HEK293T (cell line): ENCODE measurements around the gene PDE6C.

Source experiments
- ARNT ChIP-seq: fragments of 450-650 bp; IDR thresholded peaks from 2 replicates; pipeline ENCODE4 v1.6.1; 2017; ENCODE audit warnings: mild to moderate bottlenecking
- BHLHE40 ChIP-seq: fragments of 450-650 bp; IDR thresholded peaks from 2 replicates; pipeline ENCODE4 v1.6.1; 2016; ENCODE audit warnings: mild to moderate bottlenecking, moderate library complexity, borderline replicate concordance
- CTBP1 ChIP-seq: fragments of 450-650 bp; IDR thresholded peaks from 2 replicates; pipeline ENCODE4 v1.6.1; 2016; ENCODE audit warnings: borderline replicate concordance
- ELF4 ChIP-seq: fragments of 450-650 bp; IDR thresholded peaks from 2 replicates; pipeline ENCODE4 v1.6.1; 2017; ENCODE audit warnings: antibody characterized with exemption
- FOXA1 ChIP-seq: fragments of 450-650 bp; IDR thresholded peaks from 2 replicates; pipeline ENCODE4 v1.6.1; 2016; ENCODE audit warnings: mild to moderate bottlenecking
- FOXK2 ChIP-seq: fragments of 450-650 bp; IDR thresholded peaks from 2 replicates; pipeline ENCODE4 v1.6.1; 2016; ENCODE audit warnings: mild to moderate bottlenecking
- FOXM1 ChIP-seq: fragments of 450-650 bp; IDR thresholded peaks from 2 replicates; pipeline ENCODE4 v1.6.1; 2017; ENCODE audit warnings: mild to moderate bottlenecking, borderline replicate concordance
- HDGF ChIP-seq: fragments of 450-650 bp; IDR thresholded peaks from 2 replicates; pipeline ENCODE4 v1.6.1; 2017; ENCODE audit warnings: antibody characterized with exemption, borderline replicate concordance
- L3MBTL2 ChIP-seq: fragments of 450-650 bp; conservative IDR thresholded peaks from 2 replicates; pipeline ENCODE4 v1.6.1; 2016; ENCODE audit warnings: mild to moderate bottlenecking
- NFRKB ChIP-seq: fragments of 450-650 bp; IDR thresholded peaks from 2 replicates; pipeline ENCODE4 v1.6.1; 2016; ENCODE audit warnings: mild to moderate bottlenecking, moderate library complexity
- SP1 ChIP-seq: fragments of 450-650 bp; IDR thresholded peaks from 2 replicates; pipeline ENCODE4 v1.6.1; 2017
- SUZ12 ChIP-seq: fragments of 450-650 bp; IDR thresholded peaks from 2 replicates; pipeline ENCODE4 v1.6.1; 2016; ENCODE audit warnings: mild to moderate bottlenecking
- TARDBP ChIP-seq: fragments of 450-650 bp; IDR thresholded peaks from 2 replicates; pipeline ENCODE4 v1.6.1; 2016
- ZNF384 ChIP-seq: fragments of 450-650 bp; IDR thresholded peaks from 2 replicates; pipeline ENCODE4 v1.6.1; 2016

GRCh38 chr10:93656155-93656554, 43.8 kb downstream of the PDE6C start:
- TF ChIP-seq FOXM1 (no peak), SUZ12 (no peak), ZNF384 (no peak), SP1 (no peak), HDGF (no peak), BHLHE40 (no peak), ELF4 (no peak), FOXK2 (no peak), FOXA1 (no peak), NFRKB (no peak), CTBP1 (no peak), TARDBP (no peak), L3MBTL2 (no peak), ARNT (no peak)
